HuH-7.5 (cell line): ENCODE measurements around the gene SPINDOC.

Source experiments
- DNase-seq: peaks from one replicate; pipeline ENCODE4 v3.0.0; 2011; ENCODE audit warnings: low spot score

SPINDOC gene

DNA sequence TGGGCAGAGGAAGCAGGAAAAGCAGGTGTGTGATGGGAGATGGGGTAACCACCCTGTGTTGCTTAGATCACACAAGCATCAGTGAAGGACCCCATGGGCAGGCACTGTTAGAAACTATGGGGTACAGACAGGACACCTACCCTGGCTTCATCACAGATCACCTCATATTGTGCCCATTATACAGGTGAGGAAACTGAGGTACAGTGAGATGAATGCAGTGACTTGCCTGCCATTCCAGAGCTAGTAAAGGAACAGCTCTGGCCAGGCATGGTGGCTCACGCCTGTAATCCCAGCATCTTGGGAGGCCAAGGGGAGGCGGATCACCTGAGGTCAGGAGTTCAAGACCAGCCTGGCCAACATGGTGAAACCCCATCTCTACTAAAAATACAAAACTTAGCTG lies 19.8 kb downstream of the SPINDOC start:
- DNase-seq = no peak

DNA sequence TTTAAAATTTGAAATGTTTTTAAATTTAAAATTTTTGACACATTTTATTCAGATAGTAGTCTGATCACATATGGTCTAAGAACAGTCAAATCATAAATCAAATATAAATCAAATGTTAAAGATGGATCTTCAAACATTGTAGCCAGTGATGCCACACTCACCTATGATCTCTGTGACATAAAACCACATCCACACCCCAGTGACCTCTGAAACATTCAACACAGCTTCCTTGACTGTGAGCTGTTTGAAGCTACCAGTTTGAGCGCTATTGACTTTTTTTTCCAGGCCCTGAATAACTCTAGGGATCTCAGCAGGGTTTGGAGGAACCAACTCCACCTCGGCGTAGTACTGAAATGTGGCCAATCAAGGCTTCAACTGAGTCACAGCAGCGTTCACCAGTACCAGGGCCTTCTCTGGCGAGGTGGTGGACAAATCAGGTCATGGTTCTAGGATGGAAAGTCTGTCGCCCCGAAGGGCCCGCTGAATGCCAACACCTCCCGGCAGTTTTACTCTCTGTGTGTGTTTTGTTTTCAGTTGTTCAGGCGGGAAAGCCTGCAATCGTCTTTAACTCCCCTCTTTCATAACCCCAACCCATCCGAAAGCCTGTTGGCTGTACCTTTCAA lies 21.4 kb downstream of the SPINDOC start:
- DNase-seq = no peak

DNA sequence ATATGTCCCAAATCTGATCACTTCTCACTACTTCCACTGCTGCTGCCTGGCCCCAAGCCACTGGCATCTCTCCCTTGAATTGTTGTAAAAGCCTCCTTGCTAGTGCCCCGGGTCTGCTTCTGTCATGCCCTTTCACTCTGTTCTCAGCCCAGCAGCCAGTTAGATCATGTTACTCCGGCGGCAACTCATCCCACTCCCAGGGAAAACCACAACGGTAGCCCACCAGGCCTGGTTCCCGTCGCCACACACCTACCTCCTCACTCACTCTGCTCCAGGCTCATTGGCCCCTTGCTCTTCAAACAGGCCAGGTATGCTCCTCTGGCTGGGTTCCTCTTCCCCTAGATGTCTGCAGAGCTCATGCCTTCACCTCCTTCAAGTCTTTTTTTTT lies 21.9 kb downstream of the SPINDOC start:
- no peak for DNase-seq

DNA sequence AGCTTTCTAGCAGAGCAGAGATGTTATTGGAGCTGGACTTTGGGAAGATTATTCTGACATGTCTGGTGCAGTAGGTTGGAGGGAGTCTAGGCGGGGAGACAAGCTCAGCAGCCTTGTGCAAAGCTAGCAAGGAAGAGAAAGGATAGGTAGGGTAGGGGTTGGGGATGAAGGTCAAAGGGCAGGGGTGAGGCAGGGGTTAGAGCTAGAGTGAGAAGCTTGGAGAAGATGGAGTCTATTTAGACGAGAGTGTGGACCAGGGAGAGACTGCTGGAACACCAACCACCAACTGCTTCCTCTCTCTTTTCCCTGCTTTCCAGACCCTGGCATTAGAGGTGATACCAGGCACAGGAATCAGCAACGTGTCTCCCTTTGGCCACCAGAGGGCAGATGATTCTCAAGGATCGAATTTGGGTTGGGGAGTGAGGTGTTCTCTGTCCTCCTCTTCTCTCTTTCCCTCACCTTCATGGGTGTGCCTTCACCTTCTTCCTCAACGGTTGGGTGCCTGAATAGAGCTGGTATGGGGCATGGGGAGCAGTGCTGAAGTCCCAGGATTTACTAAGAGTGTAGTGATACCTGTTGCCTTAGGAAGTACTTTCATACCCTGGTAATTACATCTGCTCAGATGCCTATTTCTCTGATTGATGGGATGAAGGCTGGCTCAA lies 23.9 kb downstream of the SPINDOC start:
- DNase-seq = peak; percentile 83

DNA sequence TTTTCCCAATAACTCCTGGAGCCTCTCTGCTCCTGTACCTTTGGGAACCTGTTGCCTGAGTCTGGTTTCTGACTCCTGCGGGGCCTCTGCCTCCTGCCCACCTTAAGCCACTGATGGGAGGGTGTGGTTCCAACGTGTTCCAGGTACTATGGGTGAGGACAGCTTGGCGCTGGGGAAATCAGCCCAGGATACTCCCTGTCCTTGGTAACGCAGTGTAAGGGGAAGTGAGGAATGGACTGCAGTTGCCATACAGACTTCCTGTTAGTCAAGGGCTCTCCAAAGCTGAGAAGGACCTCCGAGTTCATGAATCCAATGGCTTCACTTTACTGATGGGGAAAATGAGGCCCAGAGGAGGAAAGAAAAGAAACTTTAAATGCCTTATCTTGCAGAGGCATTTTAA lies 24.5 kb downstream of the SPINDOC start:
- no peak for DNase-seq

DNA sequence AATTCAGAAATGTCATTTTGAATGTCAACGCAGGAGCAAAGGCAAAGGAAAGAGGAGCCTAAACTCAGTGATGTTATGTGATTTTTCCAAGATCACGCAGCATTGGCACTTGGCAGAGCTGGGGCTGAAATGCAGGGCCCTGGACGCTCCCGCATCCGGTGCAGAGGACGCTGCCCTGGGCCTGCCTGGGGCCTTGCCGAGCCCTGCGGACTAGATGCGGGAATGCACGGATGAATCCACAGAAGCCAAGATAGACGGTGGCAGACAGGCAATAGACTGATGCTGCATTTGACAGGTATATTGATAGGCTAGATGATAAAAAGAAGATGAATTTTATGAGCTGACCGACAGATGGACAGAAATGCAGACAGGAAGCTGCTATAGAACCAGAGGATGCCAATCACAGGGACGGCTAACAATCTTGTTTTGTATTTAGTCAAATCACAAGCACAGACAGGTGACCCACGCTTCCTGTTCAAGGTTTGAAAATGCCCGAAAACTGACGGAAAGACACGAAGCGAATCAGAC lies 25.0 kb downstream of the SPINDOC start:
- DNase-seq = no peak

DNA sequence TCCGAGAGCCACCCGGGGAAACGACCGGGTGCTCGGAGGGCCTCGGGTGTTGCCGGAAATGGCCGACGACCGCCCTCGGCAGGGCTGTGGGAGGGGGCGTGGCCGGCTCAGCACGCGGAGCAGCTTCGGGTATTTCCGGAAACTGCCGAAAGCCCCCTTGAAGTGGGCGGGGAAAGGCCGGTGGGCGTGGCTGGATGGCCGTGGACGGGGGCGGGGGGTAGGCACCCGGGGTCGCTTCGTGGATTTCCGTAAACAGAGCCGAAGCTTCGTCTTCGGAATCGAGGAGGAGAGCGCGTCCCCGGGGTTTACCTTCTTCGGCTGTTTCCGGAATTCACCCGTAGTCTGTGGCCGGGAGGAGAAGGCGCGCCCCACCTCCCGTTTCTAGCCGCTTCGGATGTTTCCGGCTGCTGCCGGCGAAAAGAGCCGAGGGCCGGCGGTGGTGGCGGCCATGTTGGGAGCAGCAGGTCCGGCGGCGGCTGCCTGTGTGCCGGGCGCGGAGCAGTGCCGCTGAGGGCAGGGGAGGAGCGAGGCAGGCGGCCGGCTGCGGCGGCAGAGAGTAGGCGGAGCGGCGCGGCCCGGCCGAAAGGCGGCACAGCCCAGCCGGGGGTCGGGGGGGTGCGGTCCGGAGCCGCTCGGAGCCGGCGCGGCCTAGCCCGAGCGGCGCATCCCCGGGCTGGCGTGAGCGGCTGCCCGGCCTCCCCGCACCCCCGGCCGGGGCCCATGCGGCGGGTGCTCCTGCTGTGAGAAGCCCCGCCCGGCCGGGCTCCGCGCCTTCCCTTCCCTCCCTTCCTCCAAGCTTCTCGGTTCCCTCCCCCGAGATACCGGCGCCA lies 25.6 kb downstream of the SPINDOC start, which contains the start of gene MARK2:
Gene MARK2 (plus strand): TSS at position 433 of the 830 bp plus-strand sequence. CDS start 397 bp downstream, at position 830.
- peak; percentile 75 for DNase-seq

DNA sequence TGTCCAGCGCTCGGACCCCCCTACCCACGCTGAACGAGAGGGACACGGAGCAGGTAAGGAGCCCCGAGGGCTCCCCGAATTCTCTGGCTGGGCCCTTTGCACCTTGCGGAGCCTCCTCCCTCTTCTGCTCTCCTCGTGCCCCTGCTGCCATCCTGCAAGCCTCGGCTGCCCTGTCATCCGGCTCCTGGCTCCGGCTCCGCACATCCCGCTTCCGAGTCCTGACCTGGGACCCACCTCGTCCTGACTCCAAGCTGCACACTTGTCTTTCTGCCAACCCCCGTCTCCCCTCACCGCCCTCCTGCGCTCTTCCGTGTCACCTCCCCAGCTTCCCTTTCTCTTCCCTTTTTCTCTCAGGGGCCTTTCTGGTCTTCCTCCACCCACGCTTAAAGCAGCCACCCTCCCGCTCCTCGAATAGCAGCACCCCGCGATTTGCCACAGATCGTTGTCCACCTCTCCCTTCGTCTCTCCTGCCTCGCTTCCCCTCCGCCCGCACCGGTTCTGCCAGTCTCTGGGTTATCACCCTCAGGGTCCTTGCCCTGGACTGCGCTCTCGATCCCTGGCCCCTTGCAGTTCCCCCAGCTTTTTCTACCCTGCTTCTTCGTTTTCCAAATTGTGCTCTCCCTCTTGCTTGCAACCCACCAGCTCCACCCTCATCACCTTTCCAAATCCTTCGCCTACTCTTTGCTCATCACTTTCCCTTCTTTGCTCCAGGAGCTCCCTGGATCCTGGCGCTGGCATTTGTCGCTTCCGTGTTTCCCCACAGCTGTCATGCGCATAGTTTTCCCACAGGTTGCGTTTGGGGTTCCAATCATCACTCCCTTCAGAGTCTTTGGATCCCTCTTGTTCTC lies 26.5 kb downstream of the SPINDOC start:
- DNase-seq = no peak

DNA sequence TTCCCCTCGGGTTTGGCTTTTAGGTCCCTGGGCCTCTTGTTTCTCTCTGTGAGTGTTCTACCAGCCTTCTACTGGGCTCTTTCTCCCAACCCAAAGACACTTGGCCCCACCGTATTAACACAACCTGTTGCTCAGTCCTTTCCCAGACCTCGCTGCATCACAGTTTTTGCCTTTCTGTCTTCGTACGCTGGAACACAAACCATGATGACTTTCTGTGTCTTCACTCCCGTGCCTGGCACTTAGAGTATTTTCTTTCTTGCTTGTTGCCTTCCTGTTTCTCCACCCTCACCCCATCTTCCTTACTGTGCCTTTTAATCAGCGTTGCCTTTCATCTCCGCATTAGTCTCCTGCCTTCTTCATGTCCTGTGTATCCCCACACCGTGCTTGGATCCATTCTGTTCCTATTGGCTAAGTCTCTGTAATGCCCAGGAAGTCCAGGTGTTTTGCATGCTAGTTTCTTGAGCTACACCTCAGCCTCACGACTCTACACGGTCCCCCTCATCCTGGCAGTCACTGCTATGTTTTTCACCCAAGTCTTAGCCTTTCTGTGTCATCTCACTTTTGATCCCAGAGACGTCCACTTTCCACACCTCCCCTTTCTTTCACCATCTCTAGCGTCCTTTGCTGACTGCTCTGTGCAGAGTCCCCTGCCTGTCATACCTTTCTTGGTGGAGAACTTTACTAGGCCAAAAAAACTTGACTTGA lies 27.3 kb downstream of the SPINDOC start:
- no peak for DNase-seq

DNA sequence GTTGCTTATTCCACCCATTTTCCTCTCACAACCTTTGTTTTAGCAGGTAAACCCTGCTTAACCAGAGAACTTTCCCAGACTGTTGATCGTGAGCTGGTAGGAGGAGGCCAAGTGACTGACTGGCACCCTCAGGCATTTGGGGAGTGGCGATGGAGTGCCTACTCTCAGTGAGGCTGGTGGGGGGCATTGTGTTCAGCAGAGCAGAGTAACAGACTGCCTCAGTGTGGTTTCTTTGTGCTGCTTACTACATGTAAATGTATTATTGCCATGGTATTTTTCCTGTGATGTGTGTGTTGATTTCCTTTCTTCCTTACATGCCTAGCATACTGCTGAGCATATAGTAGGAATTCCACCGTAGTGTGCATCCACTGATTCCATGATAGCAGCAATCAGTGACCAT lies 28.3 kb downstream of the SPINDOC start:
- DNase-seq = no peak

DNA sequence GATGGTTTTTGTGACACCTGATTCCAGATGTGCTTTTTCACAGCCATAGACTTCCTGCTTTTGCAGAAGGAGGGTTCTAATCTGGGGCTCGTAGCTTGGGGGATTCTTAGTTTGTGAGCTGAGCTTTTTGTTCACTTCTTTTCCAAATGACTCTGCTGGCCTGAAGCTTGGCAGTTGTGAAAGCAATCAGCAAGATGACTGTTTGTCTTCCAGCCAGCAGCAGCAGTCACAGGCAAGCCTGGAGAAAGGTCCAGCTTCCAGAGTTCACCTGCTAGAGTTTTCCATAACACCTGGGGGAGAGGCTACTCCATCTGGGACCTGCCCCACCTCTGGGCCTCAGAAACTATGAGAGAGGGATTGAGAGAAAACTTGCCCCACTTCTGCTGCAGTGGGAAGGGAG lies 29.8 kb downstream of the SPINDOC start:
- DNase-seq = no peak

DNA sequence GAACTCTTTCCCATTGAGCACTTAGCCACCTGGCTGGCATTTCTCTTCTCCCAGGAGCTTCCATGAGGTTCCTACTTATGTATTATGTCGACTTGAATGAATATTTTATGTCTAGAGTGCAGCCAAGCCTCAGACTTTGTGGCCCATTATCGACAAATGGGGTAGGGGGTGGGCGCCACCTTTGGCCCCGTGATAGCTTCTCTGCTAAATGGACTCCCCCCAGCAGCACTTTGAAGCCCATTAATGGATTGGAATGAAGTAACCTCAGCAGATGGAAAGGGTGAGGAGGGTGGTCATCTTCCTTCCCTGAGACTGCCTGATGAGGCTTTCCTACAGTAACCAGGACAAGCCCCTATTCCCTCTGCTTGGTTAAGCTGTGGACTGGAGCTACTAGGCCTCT lies 31.6 kb downstream of the SPINDOC start:
- DNase-seq = no peak

DNA sequence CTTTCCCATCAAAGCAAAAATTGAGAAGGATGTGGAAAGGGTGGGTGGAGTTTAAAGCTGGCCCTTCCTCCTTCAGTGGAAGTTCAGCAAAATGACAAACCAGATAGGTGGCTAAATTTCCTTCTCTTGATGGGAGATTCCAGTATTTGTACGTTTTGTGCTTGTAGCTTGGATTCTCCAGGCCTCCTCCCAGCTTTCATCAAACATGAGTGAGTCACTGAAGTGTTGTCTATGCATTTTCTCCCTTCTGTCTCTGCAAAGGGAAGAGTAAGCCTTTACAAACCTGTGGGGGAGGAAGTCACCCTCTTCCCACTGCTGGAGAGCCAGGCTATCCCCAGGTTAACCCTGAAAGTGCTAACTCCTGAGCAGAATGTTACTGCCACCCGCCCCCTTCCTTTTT lies 32.0 kb downstream of the SPINDOC start:
- no peak for DNase-seq

DNA sequence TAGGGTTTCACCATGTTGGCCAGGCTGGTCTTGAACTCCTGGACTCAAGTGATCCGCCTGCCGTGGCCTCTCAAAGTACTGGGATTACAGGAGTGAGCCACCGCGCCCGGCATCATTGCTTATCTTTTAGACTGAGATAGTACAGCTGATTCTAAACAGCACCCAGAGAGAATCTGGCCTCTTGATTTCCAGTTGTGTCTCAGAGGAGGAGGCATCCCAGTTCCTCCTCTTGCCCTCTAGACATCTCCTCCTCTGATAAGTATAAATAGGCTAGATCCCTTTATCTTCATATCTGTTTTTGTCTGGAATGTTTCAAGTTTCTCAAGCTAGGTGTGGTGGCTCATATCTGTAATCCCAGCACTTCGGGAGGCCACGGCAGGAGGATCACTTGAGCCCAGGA lies 32.7 kb downstream of the SPINDOC start:
- no peak for DNase-seq

DNA sequence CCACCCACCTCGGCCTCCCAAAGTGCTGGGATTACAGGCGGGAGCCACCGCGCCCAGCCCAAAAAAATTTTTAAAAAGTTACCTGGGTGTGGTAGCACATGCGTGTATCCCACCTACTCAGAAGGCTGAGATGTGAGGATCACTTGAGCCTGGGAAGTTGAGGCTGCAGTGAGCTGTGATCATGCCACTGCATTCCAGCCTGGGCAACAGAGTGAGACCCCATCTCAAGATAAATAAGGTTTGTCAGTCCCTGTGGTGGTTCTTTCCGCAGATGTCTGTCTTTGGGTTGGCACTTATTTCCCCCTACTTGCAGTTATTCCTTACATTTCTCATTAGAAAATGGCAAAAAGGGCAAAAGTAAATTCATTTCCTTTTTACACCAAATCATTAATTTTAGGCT lies 33.6 kb downstream of the SPINDOC start:
- DNase-seq = no peak

DNA sequence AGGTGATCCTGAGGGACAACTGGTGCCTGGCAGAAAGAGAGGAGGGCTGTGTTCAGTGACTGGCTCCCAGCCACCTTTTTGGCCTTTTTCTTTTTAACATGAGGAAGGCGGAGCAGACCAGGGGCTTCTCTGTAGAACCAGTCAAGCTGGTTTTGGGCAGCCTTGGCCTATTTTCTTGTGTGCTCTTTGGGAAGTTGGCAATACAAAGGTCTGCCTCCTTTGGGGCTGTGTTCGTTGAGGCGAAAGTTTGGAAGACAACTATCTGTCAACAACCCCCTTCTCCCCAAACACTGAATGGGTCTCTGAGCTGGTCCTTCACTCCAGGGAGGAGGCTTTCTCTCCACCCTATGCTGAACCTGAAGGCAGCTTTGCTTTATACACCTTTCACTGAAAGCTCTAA lies 34.1 kb downstream of the SPINDOC start:
- no peak for DNase-seq

DNA sequence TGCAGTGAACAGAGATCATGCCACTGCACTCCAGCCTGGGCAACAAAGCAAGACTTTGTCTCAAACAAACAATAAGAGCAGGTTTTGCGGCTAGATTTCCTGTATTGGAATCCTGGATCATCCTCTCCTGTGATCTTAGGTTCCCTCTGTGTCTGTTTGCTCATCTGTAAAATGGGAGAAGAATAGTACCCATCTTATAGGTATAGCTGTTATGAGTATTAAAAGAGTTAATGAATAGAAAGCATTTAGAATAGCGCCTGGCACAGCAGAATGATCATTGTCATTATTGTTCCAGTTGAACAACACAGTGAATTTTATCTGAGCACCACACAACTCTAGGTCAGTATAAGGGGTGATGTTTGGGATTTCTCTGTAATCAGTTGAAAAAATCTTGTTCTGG lies 36.4 kb downstream of the SPINDOC start:
- no peak for DNase-seq

DNA sequence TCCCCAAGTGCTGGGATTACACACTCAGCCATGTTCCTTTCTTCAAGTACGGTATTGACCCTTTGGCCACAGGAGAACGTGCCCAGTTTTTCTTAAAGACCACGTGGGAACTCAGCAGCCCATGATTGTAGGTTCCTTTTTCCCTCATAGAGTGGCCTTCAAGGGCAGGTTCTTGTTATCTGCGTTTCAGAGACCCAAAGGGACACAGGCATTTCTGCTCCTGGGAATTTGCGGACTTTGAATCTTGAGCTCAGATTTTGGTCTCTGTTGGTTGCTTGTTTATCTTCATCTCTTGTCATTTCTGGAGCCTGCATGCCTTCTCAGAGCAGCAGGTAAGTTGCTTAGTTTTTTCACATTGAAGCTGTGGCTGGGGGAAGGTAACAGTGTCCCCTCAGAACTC lies 37.7 kb downstream of the SPINDOC start:
- no peak for DNase-seq

DNA sequence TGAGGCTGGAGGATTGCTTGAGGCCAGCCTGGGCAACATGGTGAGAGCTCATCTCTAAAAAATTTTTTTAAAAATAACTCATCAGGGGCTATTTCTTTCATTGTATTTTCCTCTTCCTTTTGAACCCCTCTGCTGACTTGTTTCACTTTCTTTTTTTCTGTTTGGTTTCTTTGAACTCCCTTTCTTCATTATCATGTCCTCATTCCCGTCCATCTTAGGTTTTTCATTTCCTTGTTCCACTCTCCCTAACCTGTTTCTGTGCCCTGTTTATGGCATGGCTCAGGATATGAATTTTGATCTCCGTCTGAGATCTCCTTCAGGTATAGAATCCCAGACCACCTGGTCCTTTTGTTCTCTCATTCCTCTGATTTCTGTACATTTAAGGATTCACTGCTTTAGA lies 38.1 kb downstream of the SPINDOC start:
- DNase-seq = no peak

DNA sequence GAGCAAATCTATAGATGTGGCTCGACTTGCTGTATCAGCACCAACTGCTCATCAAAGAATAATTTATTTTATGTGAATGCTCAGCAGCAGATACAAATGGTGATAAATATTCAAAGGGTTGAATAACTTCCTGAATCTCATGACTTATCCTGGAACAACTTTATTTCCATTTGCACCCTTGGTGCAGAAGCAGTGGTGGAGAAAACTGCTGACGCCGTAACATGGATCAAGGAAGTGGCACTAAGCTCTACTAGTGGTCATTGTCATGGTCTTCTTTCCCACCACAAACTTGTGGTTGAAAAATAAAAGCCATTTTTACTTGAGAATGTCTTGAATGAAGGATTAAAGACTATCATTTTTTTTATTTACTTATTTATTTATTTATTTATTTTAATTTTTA lies 40.2 kb downstream of the SPINDOC start:
- DNase-seq = no peak

DNA sequence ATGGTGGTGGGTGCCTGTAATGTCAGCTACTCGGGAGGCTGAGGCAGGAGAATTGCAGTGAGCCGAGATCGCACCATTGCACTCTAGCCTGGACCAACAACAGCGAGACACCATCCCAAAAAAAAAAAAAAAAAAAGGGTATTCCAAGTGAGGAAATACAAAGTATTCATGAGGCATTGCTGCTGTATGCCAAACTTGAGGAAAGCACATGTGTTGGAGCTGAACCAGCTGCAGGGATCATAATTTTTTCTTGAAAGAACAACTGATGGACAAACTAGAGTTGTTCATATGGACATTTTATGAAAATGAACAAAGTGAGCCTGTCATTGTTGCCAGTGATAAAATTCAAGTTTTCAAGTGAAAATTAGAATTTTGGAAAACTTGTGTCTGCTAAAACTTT lies 41.4 kb downstream of the SPINDOC start:
- no peak for DNase-seq
